Measurements from ENCODE around the gene NFATC2.
A peak's percentile ranks its signal among the peaks of the same experiment; 100 is the strongest.

The NFATC2 gene

GRCh38 chr20:51567622-51568021 is 25.1 kb upstream of the NFATC2 start:
- Histone ChIP-seq H3K4me1 (ENCODE audit: control insufficient read depth, insufficient read depth, low read length) (peaks cover 3% of the 10 kb centered on the region; the same call in 1 of the 2 replicates), H3K4me3 (ENCODE audit: low read depth, low read length) (no peak overlapping the region), H3K27ac (ENCODE audit: extremely low read depth, low read depth, low read length) (no peak overlapping the region), H3K9me3 (ENCODE audit: control insufficient read depth, insufficient read depth, low read depth, low read length) (no peaks in the 10 kb centered on the region), H3K36me3 (ENCODE audit: control insufficient read depth in 2 of 2, insufficient read depth in 1 of 2, low read length in 2 of 2) (no peaks in the 10 kb centered on the region)
- POLR2A ChIA-PET = no interaction called here
- CTCF ChIA-PET = interaction anchor here (0.8 to 2.0 kb wide), 2 partner anchors 27 to 580 kb away, joined by 3 to 6 read pairs; no protein-coding TSS in a partner anchor
- no peak for TF ChIP-seq ZNF324 (tag by site-specific recombination; IDR thresholded peaks at IDR 0.05)
- no peak for TF ChIP-seq ZNF416 (tag by site-specific recombination; IDR thresholded peaks at IDR 0.05)
- 0 out of 2 replicates have a peak, but pooled peaks have one; percentile 25 for TF ChIP-seq ZNF768 (tag by site-specific recombination; IDR thresholded peaks at IDR 0.05)

GRCh38 chr20:51566594-51566993 is 24.1 kb upstream of the NFATC2 start:
- Histone ChIP-seq H3K4me3 (ENCODE audit: low read depth, low read length) (no peak overlapping the region), H3K36me3 (ENCODE audit: control insufficient read depth in 2 of 2, insufficient read depth in 1 of 2, low read length in 2 of 2) (no peaks in the 10 kb centered on the region), H3K9me3 (ENCODE audit: control insufficient read depth, insufficient read depth, low read depth, low read length) (no peaks in the 10 kb centered on the region), H3K4me1 (ENCODE audit: control insufficient read depth, insufficient read depth, low read length) (peaks cover 5% of the 10 kb centered on the region), H3K27ac (ENCODE audit: extremely low read depth, low read depth, low read length) (no peak overlapping the region)
- no peak for TF ChIP-seq ZNF2 (tag by site-specific recombination; IDR thresholded peaks at IDR 0.05)
- TF ChIP-seq ZNF768 (tag by site-specific recombination; IDR thresholded peaks at IDR 0.05) = 0 out of 2 replicates have a peak, but pooled peaks have one; percentile 59
- POLR2A ChIA-PET = no interaction called here
- CTCF ChIA-PET = interaction anchor here (0.6 to 2.0 kb wide), 4 partner anchors 28 to 1024 kb away, joined by 3 to 6 read pairs (median 3); no protein-coding TSS in a partner anchor

GRCh38 chr20:51565298-51566144 is 23.0 kb upstream of the NFATC2 start:
- no peak overlapping the region for H3K27ac ChIP-seq (ENCODE audit: extremely low read depth, low read depth, low read length)
- CTCF ChIA-PET = interaction anchor here (0.6 to 2.0 kb wide), 4 partner anchors 29 to 1023 kb away, joined by 3 to 6 read pairs (median 3); no protein-coding TSS in a partner anchor
- H3K36me3 ChIP-seq (ENCODE audit: control insufficient read depth in 2 of 2, insufficient read depth in 1 of 2, low read length in 2 of 2) = no peaks in the 10 kb centered on the region
- TF ChIP-seq ZNF16 (tag by site-specific recombination; IDR thresholded peaks at IDR 0.05; ENCODE audit: low read depth) (no peak), SCRT2 (tag by site-specific recombination; IDR thresholded peaks at IDR 0.05) (peak; percentile 60), ZNF280C (tag by site-specific recombination; IDR thresholded peaks at IDR 0.05) (no peak), ZNF175 (tag by site-specific recombination; IDR thresholded peaks at IDR 0.05) (no peak), ZNF629 (tag by site-specific recombination; IDR thresholded peaks at IDR 0.05) (no peak), ZBTB20 (tag by site-specific recombination; IDR thresholded peaks at IDR 0.05) (no peak)
- H3K4me1 ChIP-seq (ENCODE audit: control insufficient read depth, insufficient read depth, low read length) = peaks cover 12% of the 10 kb centered on the region
- H3K4me3 ChIP-seq (ENCODE audit: low read depth, low read length) = no peak overlapping the region
- no peaks in the 10 kb centered on the region for H3K9me3 ChIP-seq (ENCODE audit: control insufficient read depth, insufficient read depth, low read depth, low read length)
- POLR2A ChIA-PET = interaction anchor here (0.5 kb wide), 1 partner anchor 178 kb away, joined by 3 read pairs; no protein-coding TSS in a partner anchor

- no peaks in the 10 kb centered on the region for H3K9me3 ChIP-seq (ENCODE audit: control insufficient read depth, insufficient read depth, low read depth, low read length)
- ChIA-PET POLR2A (interaction anchor here (1.0 kb wide), 1 partner anchor 25 kb away, joined by 7 read pairs; no protein-coding TSS in a partner anchor), CTCF (interaction anchor here (0.5 to 2.6 kb wide), 5 partner anchors 31 to 769 kb away, joined by 3 to 9 read pairs (median 3); partner anchors contain the start of gene BCAS4)
- H3K36me3 ChIP-seq (ENCODE audit: control insufficient read depth in 2 of 2, insufficient read depth in 1 of 2, low read length in 2 of 2) = no peaks in the 10 kb centered on the region
- no peak overlapping the region for H3K4me3 ChIP-seq (ENCODE audit: low read depth, low read length)
- H3K4me1 ChIP-seq (ENCODE audit: control insufficient read depth, insufficient read depth, low read length) = peaks cover 12% of the 10 kb centered on the region
- no peak overlapping the region for H3K27ac ChIP-seq (ENCODE audit: extremely low read depth, low read depth, low read length)
- TF ChIP-seq ZEB2 (tag by site-specific recombination; IDR thresholded peaks at IDR 0.05) (0 out of 2 replicates have a peak, but pooled peaks have one; percentile 19), ZSCAN4 (tag by site-specific recombination; IDR thresholded peaks at IDR 0.05) (no peak), ZNF341 (tag by site-specific recombination; IDR thresholded peaks at IDR 0.05; ENCODE audit: low read depth) (peak; percentile 58), ZFP69B (tag by site-specific recombination; IDR thresholded peaks at IDR 0.05) (peak; percentile 98), GLIS2 (tag by site-specific recombination; IDR thresholded peaks at IDR 0.05) (peak; percentile 47; the same call in 1 of the 2 replicates), KLF17 (tag by site-specific recombination; IDR thresholded peaks at IDR 0.05) (0 out of 2 replicates have a peak, but pooled peaks have one; percentile 60), ZSCAN18 (tag by site-specific recombination; IDR thresholded peaks at IDR 0.05) (no peak), ZNF23 (tag by site-specific recombination; IDR thresholded peaks at IDR 0.05; ENCODE audit: borderline replicate concordance) (no peak)
These were observed 21.2 kb upstream of the NFATC2 start for GRCh38 chr20:51563486-51564332.

Measured in HEK293 (cell line).